ENCODE results near the gene BICRAL.

- TF ChIP-seq POLR2B (IDR thresholded peaks at IDR 0.05; ENCODE audit: low read depth, partially characterized antibody) (no peak), RFX5 (IDR thresholded peaks at IDR 0.05; ENCODE audit: low read depth, low read length) (no peak), POLR2A (conservative IDR thresholded peaks at IDR 0.05) (no peak), TBP (optimal IDR thresholded peaks at IDR 0.05; ENCODE audit: low read depth, low read length) (no peak), NRF1 (conservative IDR thresholded peaks at IDR 0.05 in 1 of 2, IDR thresholded peaks at IDR 0.05 in 1 of 2) (no peak), FOXM1 (IDR thresholded peaks at IDR 0.05; ENCODE audit: low read depth) (no peak), FOXM1 (CRISPR knock-in tag; IDR thresholded peaks at IDR 0.05; ENCODE audit: low read depth) (no peak), CREB3 (tag; conservative IDR thresholded peaks at IDR 0.05; ENCODE audit: low read depth) (no peak), MEF2A (IDR thresholded peaks at IDR 0.05; ENCODE audit: control insufficient read depth, low read depth, low read length) (no peak)
- TF ChIP-seq, protein P1, sequence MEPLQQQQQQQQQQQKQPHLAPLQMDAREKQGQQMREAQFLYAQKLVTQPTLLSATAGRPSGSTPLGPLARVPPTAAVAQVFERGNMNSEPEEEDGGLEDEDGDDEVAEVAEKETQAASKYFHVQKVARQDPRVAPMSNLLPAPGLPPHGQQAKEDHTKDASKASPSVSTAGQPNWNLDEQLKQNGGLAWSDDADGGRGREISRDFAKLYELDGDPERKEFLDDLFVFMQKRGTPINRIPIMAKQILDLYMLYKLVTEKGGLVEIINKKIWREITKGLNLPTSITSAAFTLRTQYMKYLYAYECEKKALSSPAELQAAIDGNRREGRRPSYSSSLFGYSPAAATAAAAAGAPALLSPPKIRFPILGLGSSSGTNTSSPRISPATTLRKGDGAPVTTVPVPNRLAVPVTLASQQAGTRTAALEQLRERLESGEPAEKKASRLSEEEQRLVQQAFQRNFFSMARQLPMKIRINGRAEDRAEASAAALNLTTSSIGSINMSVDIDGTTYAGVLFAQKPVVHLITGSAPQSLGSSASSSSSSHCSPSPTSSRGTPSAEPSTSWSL (CRISPR knock-in tag; IDR thresholded peaks at IDR 0.05; ENCODE audit: borderline replicate concordance), result no peak
Measured at GRCh38 chr6:42756722-42757121, 25.1 kb upstream of the BICRAL start.

Measured in K562 (cell line).